Upper lobe of left lung (tissue), 6 donors: ENCODE results near the gene NRXN3. TPM values are rescaled to one million over a fixed set of nuclear protein-coding genes. Genes with fewer than 3 reads are reported as not detected.

ENCODE experiments used
- ATAC-seq, 2 donors: fragments of 200-7000 bp; cut with Tn5 transposase; one replicate each; pipeline ENCODE4 v1.9.1; 2022; ENCODE audit warnings: mild to moderate bottlenecking in 2 of 2, moderate library complexity in 2 of 2; ENCODE audit not compliant: low FRiP score in 2 of 2
- DNase-seq, 2 donors: peaks; one replicate each; pipeline ENCODE4 v3.0.0-alpha.2; 2019 to 2020
- H3K27ac ChIP-seq, 4 donors: fragments of 200-600 bp; sonication (generic); one replicate each; pipeline ENCODE4 v1.5.1; 2016 to 2019
- H3K27me3 ChIP-seq, 4 donors: fragments of 200-600 bp; sonication (generic); one replicate each; pipeline ENCODE4 v1.5.1; 2017 to 2019
- H3K36me3 ChIP-seq, 4 donors: fragments of 200-600 bp; sonication (generic); one replicate each; pipeline ENCODE4 v1.5.1; 2016 to 2019
- H3K4me1 ChIP-seq, 4 donors: fragments of 200-600 bp; sonication (generic); one replicate each; pipeline ENCODE4 v1.5.1; 2018 to 2019
- H3K4me3 ChIP-seq, 4 donors: fragments of 200-600 bp; sonication (generic); one replicate each; pipeline ENCODE4 v1.5.1; 2017 to 2019; ENCODE audit warnings: mild to moderate bottlenecking in 2 of 4, moderate library complexity in 1 of 4
- H3K9me3 ChIP-seq, 4 donors: fragments of 200-600 bp; sonication (generic); one replicate each; pipeline ENCODE4 v1.5.1; 2018 to 2019
- CTCF ChIP-seq, 6 experiments: fragments of 450-650 bp in 4 of 6; fragments of 200-600 bp in 2 of 6; sonication (generic) in 2 of 6; IDR thresholded peaks; one replicate each; pipeline ENCODE4 v1.5.1; 2016 to 2019; ENCODE audit warnings: antibody characterized with exemption in 6 of 6
- EP300 ChIP-seq, 4 donors: sonication (generic); formaldehyde crosslinking; IDR thresholded peaks; one replicate each; pipeline ENCODE4 v1.5.1; 2017; ENCODE audit warnings: antibody characterized with exemption in 4 of 4, control low read depth in 2 of 4
- POLR2A ChIP-seq, 4 donors: fragments of 450-650 bp; IDR thresholded peaks; one replicate each; pipeline ENCODE4 v1.5.1; 2016 to 2017; ENCODE audit warnings: antibody characterized with exemption in 4 of 4, mild to moderate bottlenecking in 2 of 4
- POLR2AphosphoS5 ChIP-seq, 2 donors: sonication (generic); formaldehyde crosslinking; IDR thresholded peaks; one replicate each; pipeline ENCODE4 v1.5.1; 2017; ENCODE audit warnings: antibody characterized with exemption in 2 of 2
- whole genome bisulfite sequencing, 2 donors: methylation state at CpG; one replicate each; pipeline ENCODE4 v1.1.5; 2017 to 2018; 5-methylcytosine and 5-hydroxymethylcytosine counted together
- total RNA-seq, 6 donors: library from RNA; depleted of rRNA in 4 of 6; stranded (reverse); fragments of >200 nt in 4 of 6; gene quantifications; one replicate each; pipeline versions ENCODE4 v1.1.0 to v1.2.1, GENCODE V29; 2016 to 2021
- donor health status: DM: no; HTN: no; CAD: no; lungs with moderate emphysema.
- donor health status: DM: no; HTN: yes; CAD: no; lungs with severe emphysema.

NRXN3 gene
- total RNA-seq, 6 donors from 2014 or later: 4.4 to 14.9 (median 7.2) TPM

GRCh38 chr14:79253576-79253975 lies 1083.4 kb downstream of the NRXN3 start:
- no peak for TF ChIP-seq CTCF (IDR thresholded peaks at IDR 0.05)
- no peak for TF ChIP-seq POLR2AphosphoS5 (IDR thresholded peaks at IDR 0.05)
- no peak for TF ChIP-seq EP300 (IDR thresholded peaks at IDR 0.05)
- no peak for TF ChIP-seq POLR2A (IDR thresholded peaks at IDR 0.05)
- Histone ChIP-seq H3K27ac (no peak overlapping the region), H3K36me3 (no peaks in the 10 kb centered on the region), H3K4me3 (no peak overlapping the region), H3K9me3 (no peaks in the 10 kb centered on the region), H3K4me1 (no peaks in the 10 kb centered on the region), H3K27me3 (no peaks in the 10 kb centered on the region)
- DNase-seq (no peak), ATAC-seq (no peak)
- WGBS, 2 donors: 79 to 95% methylated on average over 3 of the region's 3 CpGs

- H3K36me3 ChIP-seq: no peaks in the 10 kb centered on the region
- H3K4me1 ChIP-seq: no peaks in the 10 kb centered on the region
- TF ChIP-seq EP300 (IDR thresholded peaks at IDR 0.05): no peak
- no peak for TF ChIP-seq POLR2AphosphoS5 (IDR thresholded peaks at IDR 0.05)
- ATAC-seq: no peak
- no peak for DNase-seq
- no peaks in the 10 kb centered on the region for H3K27me3 ChIP-seq
- 69 to 73% methylated on average over 3 of the region's 3 CpGs for WGBS, 2 donors
- no peak overlapping the region for H3K27ac ChIP-seq
- no peaks in the 10 kb centered on the region for H3K9me3 ChIP-seq
- no peak overlapping the region for H3K4me3 ChIP-seq
These were observed 1084.0 kb downstream of the NRXN3 start for GRCh38 chr14:79254069-79254775.

- DNase-seq: no peak
- H3K27me3 ChIP-seq: no peaks in the 10 kb centered on the region
- H3K27ac ChIP-seq: no peak overlapping the region
- no peaks in the 10 kb centered on the region for H3K9me3 ChIP-seq
- TF ChIP-seq EP300 (IDR thresholded peaks at IDR 0.05) (no peak), CTCF (IDR thresholded peaks at IDR 0.05) (no peak), POLR2AphosphoS5 (IDR thresholded peaks at IDR 0.05) (no peak), POLR2A (IDR thresholded peaks at IDR 0.05) (no peak)
- no peak for ATAC-seq
- H3K4me1 ChIP-seq: no peaks in the 10 kb centered on the region
- 70 to 85% methylated on average over 2 of the region's 2 CpGs for WGBS, 2 donors
- no peaks in the 10 kb centered on the region for H3K36me3 ChIP-seq
- no peak overlapping the region for H3K4me3 ChIP-seq
These were observed 1086.2 kb downstream of the NRXN3 start for GRCh38 chr14:79256380-79256779.

- Histone ChIP-seq H3K4me3 (no peak overlapping the region), H3K36me3 (no peaks in the 10 kb centered on the region), H3K4me1 (no peaks in the 10 kb centered on the region), H3K27ac (no peak overlapping the region), H3K9me3 (no peaks in the 10 kb centered on the region), H3K27me3 (no peaks in the 10 kb centered on the region)
- no peak for TF ChIP-seq CTCF (IDR thresholded peaks at IDR 0.05)
- ATAC-seq: no peak
- no peak for DNase-seq
- 94 to 95% methylated on average over 3 of the region's 3 CpGs for WGBS, 2 donors
These were observed 1090.2 kb downstream of the NRXN3 start for GRCh38 chr14:79260406-79260805.

GRCh38 chr14:79265366-79265946 lies 1095.3 kb downstream of the NRXN3 start:
- Histone ChIP-seq H3K4me1 (no peaks in the 10 kb centered on the region), H3K27ac (no peak overlapping the region), H3K4me3 (no peak overlapping the region), H3K27me3 (no peaks in the 10 kb centered on the region), H3K36me3 (no peaks in the 10 kb centered on the region), H3K9me3 (no peaks in the 10 kb centered on the region)
- DNase-seq (no peak), ATAC-seq (no peak)
- 86 to 89% methylated on average over 4 of the region's 4 CpGs for WGBS, 2 donors
- TF ChIP-seq EP300 (IDR thresholded peaks at IDR 0.05): no peak
- TF ChIP-seq POLR2AphosphoS5 (IDR thresholded peaks at IDR 0.05): no peak
- TF ChIP-seq CTCF (IDR thresholded peaks at IDR 0.05): no peak
- TF ChIP-seq POLR2A (IDR thresholded peaks at IDR 0.05): no peak
